WTC11 (cell line): ENCODE data around the gene LRRC8C.

Source experiments
- CDX4 ChIP-seq: fragments of 250-450 bp; sonication (Bioruptor Pico); IDR thresholded peaks from 2 replicates; pipeline ENCODE4 v1.9.0; 2021; ENCODE audit warnings: moderate library complexity, mild to moderate bottlenecking, inconsistent platforms, borderline replicate concordance
- CTCF ChIP-seq: fragments of 200-600 bp; IDR thresholded peaks from 2 replicates; pipeline ENCODE4 v1.8.0; 2022; ENCODE audit warnings: antibody characterized with exemption
- MAX ChIP-seq: sonication (generic); formaldehyde crosslinking; IDR thresholded peaks from 2 replicates; pipeline ENCODE4 v1.8.0; 2022; ENCODE audit warnings: mild to moderate bottlenecking, missing genetic modification reagents
- TCF7 ChIP-seq: sonication (generic); formaldehyde crosslinking; IDR thresholded peaks from 2 replicates; pipeline ENCODE4 v1.8.0; 2022; ENCODE audit warnings: mild to moderate bottlenecking, low read depth, missing genetic modification reagents, moderate library complexity
- TF ChIP-seq, protein P1 (sequence below): sonication (generic); formaldehyde crosslinking; conservative IDR thresholded peaks from 2 replicates; pipeline ENCODE4 v1.8.1; 2022; ENCODE audit warnings: mild to moderate bottlenecking, missing genetic modification reagents
- TF ChIP-seq, protein P2 (sequence below): sonication (generic); formaldehyde crosslinking; IDR thresholded peaks from 2 replicates; pipeline ENCODE4 v1.8.1; 2023; ENCODE audit warnings: mild to moderate bottlenecking, missing genetic modification reagents
- TF ChIP-seq, protein P3 (sequence below): sonication (generic); formaldehyde crosslinking; IDR thresholded peaks from 2 replicates; pipeline ENCODE4 v1.8.0; 2022; ENCODE audit warnings: mild to moderate bottlenecking, missing genetic modification reagents

DNA sequence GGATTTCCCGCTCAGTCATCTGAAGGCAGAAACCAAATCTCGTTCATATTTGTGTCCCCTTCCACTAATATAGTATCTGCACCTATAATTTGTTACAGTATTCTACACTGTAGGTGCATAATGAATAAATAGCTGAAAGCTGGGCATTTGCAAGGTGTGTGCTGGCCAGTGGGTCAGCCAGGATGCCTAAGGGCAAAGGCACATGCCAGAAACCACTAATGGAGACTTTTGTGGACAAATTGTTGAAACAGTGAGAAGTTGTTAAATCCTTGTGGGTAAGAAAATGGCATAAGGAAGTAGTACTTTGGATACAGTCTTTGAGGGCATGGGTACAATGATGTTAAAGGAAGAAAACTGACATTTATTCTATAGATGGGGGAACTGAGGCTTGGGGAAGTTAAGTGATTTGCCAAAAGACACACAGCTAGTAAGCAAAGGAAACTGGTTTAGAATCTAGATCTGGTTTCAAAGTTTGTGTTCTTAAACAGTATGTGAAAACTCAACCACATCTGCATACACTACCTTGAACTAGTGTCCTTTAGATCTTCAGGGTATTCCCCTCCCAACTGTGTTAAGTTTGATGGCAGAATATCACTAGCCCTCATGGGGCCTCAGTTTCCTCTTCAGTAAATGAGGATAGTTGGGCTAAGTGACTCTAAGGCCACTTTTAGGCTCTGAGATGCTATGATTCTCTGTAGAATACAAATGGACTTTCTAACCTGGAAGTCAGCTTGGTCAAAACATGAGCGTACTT is 26.5 kb upstream of the LRRC8C start:
- TF ChIP-seq, protein P1, sequence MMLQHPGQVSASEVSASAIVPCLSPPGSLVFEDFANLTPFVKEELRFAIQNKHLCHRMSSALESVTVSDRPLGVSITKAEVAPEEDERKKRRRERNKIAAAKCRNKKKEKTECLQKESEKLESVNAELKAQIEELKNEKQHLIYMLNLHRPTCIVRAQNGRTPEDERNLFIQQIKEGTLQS (CRISPR knock-in tag) = no peak
- TF ChIP-seq, protein P2, sequence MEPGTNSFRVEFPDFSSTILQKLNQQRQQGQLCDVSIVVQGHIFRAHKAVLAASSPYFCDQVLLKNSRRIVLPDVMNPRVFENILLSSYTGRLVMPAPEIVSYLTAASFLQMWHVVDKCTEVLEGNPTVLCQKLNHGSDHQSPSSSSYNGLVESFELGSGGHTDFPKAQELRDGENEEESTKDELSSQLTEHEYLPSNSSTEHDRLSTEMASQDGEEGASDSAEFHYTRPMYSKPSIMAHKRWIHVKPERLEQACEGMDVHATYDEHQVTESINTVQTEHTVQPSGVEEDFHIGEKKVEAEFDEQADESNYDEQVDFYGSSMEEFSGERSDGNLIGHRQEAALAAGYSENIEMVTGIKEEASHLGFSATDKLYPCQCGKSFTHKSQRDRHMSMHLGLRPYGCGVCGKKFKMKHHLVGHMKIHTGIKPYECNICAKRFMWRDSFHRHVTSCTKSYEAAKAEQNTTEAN = no peak
- no peak for TF ChIP-seq CDX4 (CRISPR knock-in tag)
- no peak for TF ChIP-seq CTCF
- TF ChIP-seq TCF7 (CRISPR knock-in tag) = no peak
- TF ChIP-seq, protein P3, sequence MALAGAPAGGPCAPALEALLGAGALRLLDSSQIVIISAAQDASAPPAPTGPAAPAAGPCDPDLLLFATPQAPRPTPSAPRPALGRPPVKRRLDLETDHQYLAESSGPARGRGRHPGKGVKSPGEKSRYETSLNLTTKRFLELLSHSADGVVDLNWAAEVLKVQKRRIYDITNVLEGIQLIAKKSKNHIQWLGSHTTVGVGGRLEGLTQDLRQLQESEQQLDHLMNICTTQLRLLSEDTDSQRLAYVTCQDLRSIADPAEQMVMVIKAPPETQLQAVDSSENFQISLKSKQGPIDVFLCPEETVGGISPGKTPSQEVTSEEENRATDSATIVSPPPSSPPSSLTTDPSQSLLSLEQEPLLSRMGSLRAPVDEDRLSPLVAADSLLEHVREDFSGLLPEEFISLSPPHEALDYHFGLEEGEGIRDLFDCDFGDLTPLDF (CRISPR knock-in tag) = no peak
- no peak for TF ChIP-seq MAX (CRISPR knock-in tag)
